Adipocyte (in vitro differentiated cells): ENCODE data around the gene TTC21B.

Experiments
- DNase-seq: peaks from one replicate; pipeline ENCODE4 v3.0.0-alpha.2; 2015; ENCODE audit warnings: low read depth
- H3K27me3 ChIP-seq: replicated peaks from 2 replicates; pipeline ENCODE4 v1.7.0; 2013; ENCODE audit warnings: mild to moderate bottlenecking, low read length, moderate library complexity; ENCODE audit not compliant: control insufficient read depth, insufficient read depth
- H3K36me3 ChIP-seq: 2 replicates; pipeline ENCODE4 v1.7.0; 2013; ENCODE audit warnings: low read length, mild to moderate bottlenecking, moderate library complexity; ENCODE audit not compliant: control insufficient read depth, insufficient read depth, severe bottlenecking
- H3K4me1 ChIP-seq: 2 replicates; pipeline ENCODE4 v1.7.0; 2013; ENCODE audit warnings: mild to moderate bottlenecking, low read length, moderate library complexity; ENCODE audit not compliant: control insufficient read depth, insufficient read depth
- H3K4me3 ChIP-seq: 2 replicates; pipeline ENCODE4 v1.7.0; 2013; ENCODE audit warnings: mild to moderate bottlenecking, low read length, moderate library complexity
- H3K9ac ChIP-seq: 2 replicates; pipeline ENCODE4 v1.7.0; 2013; ENCODE audit warnings: mild to moderate bottlenecking, low read length, moderate library complexity
- H3K9me3 ChIP-seq: 2 replicates; pipeline ENCODE4 v1.7.0; 2013; ENCODE audit warnings: mild to moderate bottlenecking, low read length, moderate library complexity; ENCODE audit not compliant: control insufficient read depth

Gene TTC21B

DNA sequence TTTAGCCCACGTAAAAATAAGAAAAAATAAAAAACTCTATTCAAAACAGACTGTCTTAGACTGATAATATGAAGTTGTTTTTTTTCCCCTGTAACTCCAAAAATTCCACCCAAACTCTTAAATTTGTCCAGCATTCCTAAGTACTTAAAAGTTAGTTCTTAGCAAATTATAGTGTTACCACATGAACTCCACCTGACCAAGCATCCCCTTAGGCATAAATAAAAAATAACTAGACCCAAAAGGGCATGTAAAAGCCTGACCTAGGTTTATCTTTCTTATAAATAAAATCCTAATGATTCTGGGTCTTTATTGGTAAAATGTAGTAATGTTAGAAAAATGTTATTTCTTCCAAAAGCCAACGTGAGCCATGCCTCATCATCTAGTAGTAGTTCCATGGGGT is 54.3 kb downstream of the TTC21B start:
- H3K36me3 ChIP-seq, result peaks cover 59% of the 10 kb centered on the region

DNA sequence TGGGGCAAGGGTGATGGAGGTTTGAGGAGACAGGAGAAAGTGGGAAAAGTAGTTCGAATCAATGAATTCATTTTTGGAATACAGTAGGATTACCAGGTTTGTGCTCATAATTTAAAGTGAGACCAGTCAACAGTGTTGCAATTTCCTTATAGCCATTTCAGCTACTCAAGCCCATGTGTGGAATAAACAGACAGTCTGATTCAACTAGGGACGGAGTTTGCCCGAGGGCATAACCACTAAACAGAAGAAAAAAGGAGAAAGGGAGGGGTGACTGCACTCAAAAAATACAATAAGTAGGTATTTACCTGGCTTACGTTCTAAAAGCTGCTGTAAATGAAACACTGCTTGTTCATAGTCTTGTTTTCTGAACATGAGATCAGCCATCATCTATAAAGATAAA is 55.2 kb downstream of the TTC21B start:
- Histone ChIP-seq H3K4me1 (peaks cover 12% of the 10 kb centered on the region), H3K9ac (no peak overlapping the region), H3K4me3 (no peak overlapping the region), H3K9me3 (no peaks in the 10 kb centered on the region), H3K36me3 (peaks cover 60% of the 10 kb centered on the region), H3K27me3 (no peaks in the 10 kb centered on the region)
- DNase-seq, result peak; percentile 87

More for the DNA sequence above, 54.3 kb downstream of the TTC21B start:
- no peak overlapping the region for H3K4me3 ChIP-seq
- H3K27me3 ChIP-seq, result no peaks in the 10 kb centered on the region
- peaks cover 15% of the 10 kb centered on the region for H3K4me1 ChIP-seq
- peak; percentile 50 for DNase-seq
- no peak overlapping the region for H3K9ac ChIP-seq
- H3K9me3 ChIP-seq, result no peaks in the 10 kb centered on the region

DNA sequence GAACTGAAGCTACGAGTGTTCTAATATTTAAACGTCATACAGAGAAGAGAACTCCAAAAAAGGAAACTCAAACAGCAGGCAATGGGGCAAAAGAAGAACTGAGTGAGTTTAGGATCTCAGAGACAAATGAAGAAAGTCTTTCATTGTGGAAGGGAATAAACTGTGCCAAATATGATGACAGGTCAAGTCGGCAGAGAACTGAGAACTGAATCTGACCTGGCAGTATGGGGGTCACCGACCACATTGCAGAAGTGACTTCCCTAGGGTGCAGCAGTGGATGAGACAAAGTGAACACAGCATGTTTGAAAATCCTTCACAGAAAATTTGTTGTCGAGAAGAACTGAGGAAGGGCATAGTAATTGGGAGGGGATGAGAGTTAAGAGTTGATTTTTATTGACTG is 55.9 kb downstream of the TTC21B start:
- Histone ChIP-seq H3K9ac (no peak overlapping the region), H3K27me3 (no peaks in the 10 kb centered on the region), H3K9me3 (no peaks in the 10 kb centered on the region), H3K4me1 (peaks cover 11% of the 10 kb centered on the region), H3K36me3 (peaks cover 63% of the 10 kb centered on the region), H3K4me3 (no peak overlapping the region)
- no peak for DNase-seq

DNA sequence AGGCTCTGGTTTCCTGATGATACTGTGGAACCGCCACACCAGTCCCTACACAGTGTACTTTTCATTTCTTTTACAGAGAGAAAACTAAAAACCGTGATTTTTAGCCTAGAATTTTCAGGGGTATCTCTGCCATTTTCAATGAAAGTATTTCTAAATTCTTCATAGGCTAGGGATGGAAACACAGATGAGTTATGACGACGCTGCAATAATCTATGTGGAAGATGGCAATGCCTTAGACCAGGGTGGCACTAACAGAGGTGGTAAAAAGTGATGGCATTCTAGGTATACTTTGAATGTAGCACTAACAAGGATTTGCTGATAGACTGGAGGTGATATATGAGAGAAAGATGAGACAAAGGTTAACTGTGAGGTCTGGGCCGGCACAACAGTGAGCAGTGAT is 56.5 kb downstream of the TTC21B start:
- peaks cover 63% of the 10 kb centered on the region for H3K36me3 ChIP-seq
- no peak overlapping the region for H3K9ac ChIP-seq
- no peak overlapping the region for H3K4me3 ChIP-seq
- peaks cover 14% of the 10 kb centered on the region for H3K4me1 ChIP-seq
- H3K9me3 ChIP-seq, result no peaks in the 10 kb centered on the region
- DNase-seq, result no peak
- H3K27me3 ChIP-seq, result no peaks in the 10 kb centered on the region

DNA sequence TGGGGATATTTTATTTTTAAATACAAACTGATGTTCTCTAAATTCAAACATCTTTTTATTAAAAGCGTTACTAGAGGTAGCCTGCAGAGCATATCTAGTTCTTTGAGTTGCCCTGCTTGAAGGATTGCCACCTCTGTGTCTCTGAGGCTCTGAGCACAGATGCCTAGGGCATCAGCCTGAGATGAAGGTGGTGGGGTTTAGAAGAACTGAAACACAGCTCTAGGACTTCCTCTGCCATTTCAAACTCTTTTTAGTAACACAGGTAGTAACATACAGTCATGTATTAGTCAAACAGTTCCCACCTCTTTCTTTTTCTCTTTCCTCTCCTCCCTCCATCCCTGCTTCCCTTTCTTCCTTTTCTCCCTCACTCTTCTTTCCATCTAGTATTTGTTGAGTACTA is 57.6 kb downstream of the TTC21B start:
- DNase-seq, result no peak
- H3K4me3 ChIP-seq, result no peak overlapping the region
- no peaks in the 10 kb centered on the region for H3K9me3 ChIP-seq
- no peak overlapping the region for H3K9ac ChIP-seq
- H3K4me1 ChIP-seq, result peaks cover 10% of the 10 kb centered on the region
- peaks cover 63% of the 10 kb centered on the region for H3K36me3 ChIP-seq
- H3K27me3 ChIP-seq, result no peaks in the 10 kb centered on the region

DNA sequence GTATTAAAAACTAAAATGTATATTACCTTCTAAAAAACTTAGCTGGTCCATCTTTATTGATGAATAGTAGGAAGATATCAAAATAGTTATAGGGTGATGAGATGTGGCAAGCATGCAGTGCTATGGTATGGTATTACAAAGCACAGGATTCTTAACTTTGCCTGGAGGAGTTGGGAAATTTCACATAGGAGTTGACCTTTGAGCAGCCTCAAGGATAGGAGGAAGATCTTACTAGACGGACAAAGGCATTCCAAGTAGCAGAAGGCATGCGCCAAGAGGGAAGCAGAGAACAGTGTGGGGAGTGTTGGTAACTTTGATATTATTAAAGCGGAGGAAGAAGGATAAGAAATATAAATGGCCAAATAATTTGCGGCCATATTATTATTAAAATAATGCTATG is 60.0 kb downstream of the TTC21B start:
- no peak for DNase-seq
- no peak overlapping the region for H3K9ac ChIP-seq
- no peak overlapping the region for H3K4me3 ChIP-seq
- H3K27me3 ChIP-seq, result no peaks in the 10 kb centered on the region
- H3K9me3 ChIP-seq, result no peaks in the 10 kb centered on the region
- H3K36me3 ChIP-seq, result peaks cover 59% of the 10 kb centered on the region
- peaks cover 10% of the 10 kb centered on the region for H3K4me1 ChIP-seq

DNA sequence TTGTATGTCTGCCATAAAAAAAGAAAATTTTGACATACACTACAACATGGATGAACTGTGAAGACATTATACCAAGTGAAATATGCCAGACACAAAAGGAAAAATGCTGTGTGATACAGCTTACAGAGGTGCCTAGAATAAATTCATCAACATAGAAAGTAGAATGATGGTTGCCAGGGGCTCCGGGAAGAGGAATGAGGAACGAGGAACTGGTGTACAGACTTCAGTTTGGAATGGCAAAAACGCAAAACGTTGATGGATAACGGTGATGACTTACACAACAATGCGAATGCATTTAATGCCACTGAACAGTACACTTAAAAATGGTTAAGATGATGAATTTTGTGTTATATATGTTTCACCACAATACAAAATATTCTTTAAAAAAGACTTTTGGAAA is 61.0 kb downstream of the TTC21B start:
- Histone ChIP-seq H3K4me1 (peaks cover 10% of the 10 kb centered on the region), H3K9ac (no peak overlapping the region), H3K36me3 (peaks cover 55% of the 10 kb centered on the region), H3K9me3 (no peaks in the 10 kb centered on the region), H3K27me3 (no peaks in the 10 kb centered on the region), H3K4me3 (no peak overlapping the region)
- DNase-seq, result no peak

DNA sequence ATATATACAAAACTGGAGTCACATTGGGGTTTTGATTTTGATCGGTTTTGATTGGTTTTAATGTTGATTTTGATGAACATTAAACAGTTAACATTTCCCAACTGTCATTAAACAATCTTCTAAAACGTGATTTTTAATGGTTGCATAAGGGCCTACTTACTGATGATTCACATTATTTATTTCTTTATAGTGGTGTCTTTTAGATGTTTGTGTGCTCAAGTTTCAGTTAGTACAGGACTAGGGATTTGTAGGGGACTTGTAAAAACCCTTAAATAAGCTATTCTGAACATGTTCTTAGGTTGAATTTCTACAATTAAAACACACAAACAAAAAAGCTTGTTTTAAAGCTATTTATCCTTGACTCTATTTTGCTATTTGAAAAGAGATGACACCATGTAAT is 61.6 kb downstream of the TTC21B start:
- no peak for DNase-seq
- Histone ChIP-seq H3K4me3 (no peak overlapping the region), H3K27me3 (no peaks in the 10 kb centered on the region), H3K9me3 (no peaks in the 10 kb centered on the region), H3K9ac (no peak overlapping the region), H3K36me3 (peaks cover 51% of the 10 kb centered on the region), H3K4me1 (peaks cover 10% of the 10 kb centered on the region)

DNA sequence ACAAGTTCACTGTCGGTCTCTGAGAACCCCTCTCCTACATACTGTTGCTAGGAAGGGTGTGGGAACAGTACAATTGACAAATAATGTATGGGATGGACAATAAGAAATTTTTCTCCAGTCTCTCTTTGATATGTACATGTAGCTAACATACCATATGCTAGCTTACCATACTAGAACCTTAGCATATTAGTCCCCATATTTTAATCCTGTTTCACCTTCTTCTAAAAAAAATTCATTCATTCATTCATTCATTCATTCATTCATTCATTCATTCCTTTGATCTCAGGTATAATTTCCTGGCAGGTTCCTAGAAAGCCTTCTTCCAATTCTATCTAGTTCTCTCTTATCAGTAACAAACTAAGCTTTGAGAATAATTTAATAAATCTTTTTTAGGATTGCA is 62.2 kb downstream of the TTC21B start:
- Histone ChIP-seq H3K27me3 (no peaks in the 10 kb centered on the region), H3K9ac (no peak overlapping the region), H3K9me3 (no peaks in the 10 kb centered on the region), H3K4me3 (no peak overlapping the region), H3K4me1 (peaks cover 10% of the 10 kb centered on the region), H3K36me3 (peaks cover 51% of the 10 kb centered on the region)
- DNase-seq, result no peak

DNA sequence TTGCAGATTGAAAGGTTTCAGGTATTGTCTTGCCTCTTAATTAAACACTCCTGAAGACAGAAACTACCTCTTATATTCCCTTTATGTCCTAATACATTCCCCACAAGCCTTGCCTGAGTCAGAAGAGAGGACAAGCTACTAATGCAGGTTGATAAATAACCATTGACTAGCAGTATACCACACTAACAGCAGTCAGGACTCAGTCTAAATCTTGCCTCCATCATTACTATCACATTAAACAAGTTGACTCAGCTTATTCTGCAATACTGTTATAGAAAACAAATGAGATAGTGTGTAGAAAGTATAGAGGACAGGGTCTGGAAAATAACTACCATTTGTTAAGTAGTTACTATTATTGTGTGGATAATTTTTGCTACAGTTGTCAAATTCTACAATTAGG is 63.8 kb downstream of the TTC21B start:
- Histone ChIP-seq H3K4me1 (peaks cover 10% of the 10 kb centered on the region), H3K36me3 (peaks cover 46% of the 10 kb centered on the region), H3K9ac (no peak overlapping the region), H3K4me3 (no peak overlapping the region), H3K27me3 (no peaks in the 10 kb centered on the region), H3K9me3 (no peaks in the 10 kb centered on the region)
- DNase-seq, result no peak

DNA sequence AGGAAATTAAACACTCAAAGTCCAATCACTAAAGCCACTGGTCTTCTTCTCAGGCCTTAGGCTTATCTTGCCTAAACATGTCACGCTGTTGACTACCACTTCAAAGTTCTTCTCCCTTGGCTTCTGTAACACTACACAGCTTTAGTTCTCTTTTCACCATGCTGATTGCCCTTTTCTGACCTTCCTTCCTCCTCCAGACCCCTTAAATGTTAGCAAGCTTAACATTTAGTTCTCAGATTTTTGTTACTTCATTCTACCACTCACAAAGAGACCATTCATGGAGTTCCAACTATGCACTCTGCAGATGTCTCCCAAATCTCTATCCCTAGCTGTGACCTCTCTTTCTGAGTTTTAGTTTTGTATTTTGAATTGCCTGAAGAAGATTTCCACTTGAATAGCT is 64.4 kb downstream of the TTC21B start:
- Histone ChIP-seq H3K9me3 (no peaks in the 10 kb centered on the region), H3K36me3 (peaks cover 44% of the 10 kb centered on the region), H3K27me3 (no peaks in the 10 kb centered on the region), H3K9ac (no peak overlapping the region), H3K4me3 (no peak overlapping the region), H3K4me1 (peaks cover 10% of the 10 kb centered on the region)
- no peak for DNase-seq

DNA sequence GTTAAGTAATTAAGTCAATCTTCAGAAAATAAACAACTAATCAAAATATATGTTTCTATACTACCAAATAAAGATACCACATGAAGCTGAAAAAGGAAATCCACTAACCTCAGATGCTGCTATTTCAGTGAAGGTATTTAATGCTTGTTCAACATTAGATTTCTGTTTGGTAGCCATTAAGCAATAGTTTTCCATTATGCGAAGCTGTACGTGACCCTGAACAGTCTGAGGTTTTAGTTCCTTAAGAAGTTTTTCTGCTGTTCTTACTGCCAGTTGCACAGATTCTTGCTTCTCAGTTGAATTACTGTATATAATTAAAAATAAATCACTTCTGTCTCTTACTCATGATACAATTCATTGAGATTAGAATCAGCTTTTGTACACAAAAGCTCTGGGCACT is 65.4 kb downstream of the TTC21B start:
- H3K4me1 ChIP-seq, result peaks cover 6% of the 10 kb centered on the region
- H3K9ac ChIP-seq, result no peak overlapping the region
- DNase-seq, result no peak
- no peaks in the 10 kb centered on the region for H3K9me3 ChIP-seq
- H3K4me3 ChIP-seq, result no peak overlapping the region
- H3K36me3 ChIP-seq, result peaks cover 48% of the 10 kb centered on the region
- H3K27me3 ChIP-seq, result no peaks in the 10 kb centered on the region
